Suppressor macrophage (primary cell): ENCODE measurements around the gene HELT.
"Not testable (repeated sequence)": the region's sequence is repeated elsewhere in the genome, so short reads cannot be mapped to it uniquely, and the experiment has no call there.

Source experiments
- DNase-seq, 4 experiments: peaks; one replicate each; pipeline ENCODE4 v3.0.0-alpha.2; 2020 to 2022
- total RNA-seq, 17 experiments: gene quantifications; one replicate each; lab custom pipeline; 2026; ENCODE audit warnings: mixed read lengths in 6 of 17, inconsistent platforms in 3 of 17; lab: John Stamatoyannopoulos, UW

The HELT gene, protein sequence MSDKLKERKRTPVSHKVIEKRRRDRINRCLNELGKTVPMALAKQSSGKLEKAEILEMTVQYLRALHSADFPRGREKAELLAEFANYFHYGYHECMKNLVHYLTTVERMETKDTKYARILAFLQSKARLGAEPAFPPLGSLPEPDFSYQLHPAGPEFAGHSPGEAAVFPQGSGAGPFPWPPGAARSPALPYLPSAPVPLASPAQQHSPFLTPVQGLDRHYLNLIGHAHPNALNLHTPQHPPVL
- 0 to 0.44 (median 0) reads per million in 17 experiments for total RNA-seq

- DNase-seq, result no peak
Observed at GRCh38 chr4:185017964-185018772, at the start of gene HELT. Gene HELT, plus strand, starts transcription at chr4:185018490. Its CDS starts 439 bp downstream, at chr4:185018929.

DNA sequence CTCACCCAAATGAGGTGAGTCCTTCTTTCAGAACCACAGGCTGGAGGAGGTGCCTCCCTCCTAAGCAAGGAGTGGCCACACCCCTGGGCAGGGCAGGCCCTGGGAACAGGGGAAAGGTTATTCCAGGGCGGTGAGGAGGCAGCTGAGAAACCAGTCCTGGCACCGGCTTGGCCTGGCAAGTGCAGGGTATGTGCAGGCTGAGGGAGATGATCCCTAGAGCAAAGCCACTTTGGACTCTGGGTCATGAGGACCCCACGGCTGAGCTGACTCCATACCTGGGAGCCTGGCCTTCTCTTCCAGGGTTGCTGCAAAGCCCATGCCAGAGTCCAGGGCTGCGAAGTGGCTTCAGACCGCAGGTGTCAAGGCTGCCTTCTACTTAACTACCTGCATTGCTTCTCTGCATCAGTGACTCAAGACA, 49.5 kb upstream of the HELT start:
- DNase-seq, result no peak

DNA sequence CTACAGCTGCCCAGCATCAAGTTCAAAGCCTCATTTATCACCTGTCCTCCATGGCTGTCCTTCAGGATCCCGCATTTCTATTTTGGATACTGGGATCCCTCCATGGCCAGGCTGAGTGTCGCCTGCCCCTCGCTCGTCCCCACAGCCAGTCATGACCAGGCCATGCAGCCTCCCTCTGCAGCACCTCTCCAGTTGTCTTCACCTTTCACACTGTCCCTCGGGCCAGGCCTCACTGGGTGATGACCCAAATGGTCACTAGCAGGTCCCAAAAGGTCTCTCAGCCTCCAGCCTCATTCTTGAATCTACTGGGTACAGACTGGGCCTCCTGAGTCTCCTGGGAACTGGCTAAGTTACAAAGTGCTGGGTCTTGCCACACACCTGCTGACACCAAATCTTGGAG, 48.7 kb upstream of the HELT start:
- DNase-seq, result no peak

- DNase-seq, result peak; percentile 23 to 67 (median 55)
Observed at GRCh38 chr4:184972991-184973390, 45.3 kb upstream of the HELT start.

DNA sequence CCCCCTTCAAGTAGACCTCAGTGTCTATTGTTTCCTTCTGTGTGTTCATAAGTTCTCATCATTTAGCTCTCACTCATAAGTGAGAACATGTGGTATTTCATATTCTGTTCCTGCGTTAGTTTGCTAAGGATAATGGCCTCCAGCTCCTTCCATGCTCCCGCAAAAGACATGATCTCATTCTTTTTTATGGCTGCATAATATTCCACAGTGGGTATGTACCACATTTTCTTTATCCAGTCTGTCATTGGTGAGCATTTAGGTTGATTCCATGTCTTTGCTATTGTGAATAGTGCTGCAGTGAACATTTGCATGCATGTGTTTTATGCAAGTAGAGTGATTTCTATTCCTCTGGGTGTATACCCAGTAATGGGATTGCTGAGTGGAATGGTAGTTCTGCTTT, 41.9 kb upstream of the HELT start:
- DNase-seq, result not testable (repeated sequence)

- no peak for DNase-seq
Observed at GRCh38 chr4:184977747-184978146, 40.5 kb upstream of the HELT start.

DNA sequence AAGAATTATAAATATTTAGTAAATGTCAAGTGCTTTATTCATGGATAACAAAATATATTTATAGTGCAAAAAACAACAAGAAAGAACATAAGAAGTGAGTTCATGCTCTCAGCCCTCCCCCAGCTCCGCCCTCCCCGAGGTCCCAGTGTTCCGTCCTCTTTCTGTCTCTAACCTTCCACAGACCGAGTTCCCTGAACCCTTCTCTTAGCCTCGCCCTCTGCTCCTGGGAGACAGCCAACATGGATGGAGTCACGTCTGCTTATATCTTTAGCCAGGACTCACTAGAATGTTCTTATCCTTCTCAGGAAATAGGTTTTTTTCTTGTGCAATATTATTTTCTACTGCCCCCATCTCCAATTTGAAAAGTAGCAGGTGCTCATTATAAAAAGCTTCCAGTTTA, 40.1 kb upstream of the HELT start:
- DNase-seq, result no peak

- no peak for DNase-seq
Observed at GRCh38 chr4:184979461-184980124, 38.7 kb upstream of the HELT start.

DNA sequence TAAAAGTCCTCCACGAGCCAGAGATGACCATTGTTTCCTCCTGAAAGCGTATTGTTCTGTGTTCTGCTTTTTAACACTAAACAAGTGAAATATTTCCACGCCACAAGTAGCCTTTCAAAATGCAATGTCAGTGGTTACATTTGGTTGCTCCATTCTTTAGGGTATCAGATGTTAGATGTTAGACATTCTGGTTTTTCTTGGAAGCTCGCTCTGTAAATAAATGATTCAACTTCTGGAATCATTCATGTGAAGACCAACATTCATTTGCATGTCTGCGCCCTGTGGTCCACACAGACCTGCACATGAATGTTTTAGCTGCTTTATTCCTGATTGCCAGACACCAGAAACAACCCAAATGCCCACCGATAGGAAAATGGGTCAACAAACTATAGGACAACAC, 38.0 kb upstream of the HELT start:
- DNase-seq, result peak in 1 of 4 experiments; percentile 34

- peak; percentile 27 to 66 (median 59) for DNase-seq
Observed at GRCh38 chr4:184983672-184984356, 34.5 kb upstream of the HELT start.

DNA sequence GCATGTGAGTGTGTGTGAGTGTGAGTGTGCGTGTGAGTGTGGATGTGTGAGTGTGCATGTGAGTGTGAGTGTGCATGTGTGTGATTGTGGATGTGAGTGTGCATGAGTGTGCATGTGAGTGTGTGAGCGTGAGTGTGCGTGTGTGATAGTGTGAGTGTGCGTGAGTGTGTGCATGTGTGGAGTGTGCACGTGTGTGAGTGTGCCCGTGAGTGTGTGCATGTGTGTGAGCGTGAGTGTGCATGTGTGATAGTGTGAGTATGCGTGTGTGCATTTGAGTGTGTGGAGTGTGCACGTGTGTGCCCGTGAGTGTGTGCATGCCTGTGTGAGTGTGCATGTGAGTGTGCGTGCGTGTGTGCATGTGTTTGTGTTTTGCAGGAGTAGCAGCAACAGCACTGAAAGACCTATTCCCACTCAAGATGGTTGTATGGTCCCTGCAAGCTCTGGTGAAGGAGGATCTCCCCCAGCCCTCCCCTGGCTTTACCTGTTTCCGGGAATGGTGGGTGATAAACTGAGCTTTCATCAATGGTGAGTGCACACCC, 30.7 kb upstream of the HELT start:
- DNase-seq, result no peak

- no peak for DNase-seq
Observed at GRCh38 chr4:184988611-184989010, 29.7 kb upstream of the HELT start.

- not testable (repeated sequence) for DNase-seq
Observed at GRCh38 chr4:184989283-184989682, 29.0 kb upstream of the HELT start.

GRCh38 chr4:184990131-184990530, 28.2 kb upstream of the HELT start:
- DNase-seq, result not testable (repeated sequence)

- DNase-seq, result no peak
Observed at GRCh38 chr4:184991860-184992259, 26.4 kb upstream of the HELT start.

DNA sequence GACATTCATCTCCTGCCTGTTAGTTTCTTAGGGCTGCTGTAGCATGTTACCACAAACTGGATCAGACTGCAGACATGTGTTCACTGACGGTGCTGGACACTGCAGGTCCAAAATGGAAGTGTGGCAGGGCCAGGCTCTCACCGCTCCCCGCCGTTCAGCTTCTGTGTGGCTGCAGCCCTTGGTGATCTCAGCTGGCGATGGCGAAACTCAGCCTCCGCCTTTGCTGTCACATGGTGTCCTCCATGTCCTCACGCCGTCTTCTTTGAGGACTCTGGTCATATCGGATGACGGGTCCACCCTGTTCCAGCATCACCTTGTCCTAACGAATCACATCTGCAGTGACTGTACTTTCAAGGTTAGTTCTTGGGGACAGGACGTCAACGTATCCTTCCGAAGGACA, 25.9 kb upstream of the HELT start:
- DNase-seq, result no peak

- DNase-seq, result no peak
Observed at GRCh38 chr4:184993247-184993646, 25.0 kb upstream of the HELT start.

GRCh38 chr4:184994010-184994622, 24.2 kb upstream of the HELT start:
- peak in 3 of 4 experiments; percentile 28 to 47 (median 32) for DNase-seq

DNA sequence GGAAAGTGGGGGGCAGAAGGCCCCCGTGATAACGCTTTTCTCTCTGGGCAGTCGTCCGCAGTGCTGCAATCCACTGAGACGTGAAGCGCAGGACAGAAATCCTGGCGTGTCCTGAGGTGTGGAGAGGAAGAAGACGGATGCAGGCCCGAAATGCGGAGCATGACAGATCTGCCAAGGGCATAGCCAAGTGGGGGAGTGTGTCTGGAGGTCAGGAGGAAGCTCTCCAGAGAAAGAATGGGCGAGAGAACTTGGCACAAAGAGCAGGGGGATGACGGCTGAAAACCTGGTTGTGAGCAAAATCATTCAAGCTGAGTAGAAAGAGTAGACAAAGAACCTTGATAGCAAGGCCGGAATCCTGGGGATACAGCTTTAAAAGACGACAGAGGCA, 23.7 kb upstream of the HELT start:
- no peak for DNase-seq

GRCh38 chr4:184997656-184998055, 20.6 kb upstream of the HELT start:
- DNase-seq, result not testable (repeated sequence)

- DNase-seq, result peak; percentile 24 to 29 (median 28)
Observed at GRCh38 chr4:185002784-185003183, 15.5 kb upstream of the HELT start.
